ENCODE data around the gene PAPLN. TPM values are rescaled to one million over a fixed set of nuclear protein-coding genes. Genes with fewer than 3 reads are reported as not detected.

The PAPLN gene
- total and polyA plus RNA-seq, 2 experiments from 2014 or later = 2.8 to 13.2 TPM

- TF ChIP-seq, protein P1, sequence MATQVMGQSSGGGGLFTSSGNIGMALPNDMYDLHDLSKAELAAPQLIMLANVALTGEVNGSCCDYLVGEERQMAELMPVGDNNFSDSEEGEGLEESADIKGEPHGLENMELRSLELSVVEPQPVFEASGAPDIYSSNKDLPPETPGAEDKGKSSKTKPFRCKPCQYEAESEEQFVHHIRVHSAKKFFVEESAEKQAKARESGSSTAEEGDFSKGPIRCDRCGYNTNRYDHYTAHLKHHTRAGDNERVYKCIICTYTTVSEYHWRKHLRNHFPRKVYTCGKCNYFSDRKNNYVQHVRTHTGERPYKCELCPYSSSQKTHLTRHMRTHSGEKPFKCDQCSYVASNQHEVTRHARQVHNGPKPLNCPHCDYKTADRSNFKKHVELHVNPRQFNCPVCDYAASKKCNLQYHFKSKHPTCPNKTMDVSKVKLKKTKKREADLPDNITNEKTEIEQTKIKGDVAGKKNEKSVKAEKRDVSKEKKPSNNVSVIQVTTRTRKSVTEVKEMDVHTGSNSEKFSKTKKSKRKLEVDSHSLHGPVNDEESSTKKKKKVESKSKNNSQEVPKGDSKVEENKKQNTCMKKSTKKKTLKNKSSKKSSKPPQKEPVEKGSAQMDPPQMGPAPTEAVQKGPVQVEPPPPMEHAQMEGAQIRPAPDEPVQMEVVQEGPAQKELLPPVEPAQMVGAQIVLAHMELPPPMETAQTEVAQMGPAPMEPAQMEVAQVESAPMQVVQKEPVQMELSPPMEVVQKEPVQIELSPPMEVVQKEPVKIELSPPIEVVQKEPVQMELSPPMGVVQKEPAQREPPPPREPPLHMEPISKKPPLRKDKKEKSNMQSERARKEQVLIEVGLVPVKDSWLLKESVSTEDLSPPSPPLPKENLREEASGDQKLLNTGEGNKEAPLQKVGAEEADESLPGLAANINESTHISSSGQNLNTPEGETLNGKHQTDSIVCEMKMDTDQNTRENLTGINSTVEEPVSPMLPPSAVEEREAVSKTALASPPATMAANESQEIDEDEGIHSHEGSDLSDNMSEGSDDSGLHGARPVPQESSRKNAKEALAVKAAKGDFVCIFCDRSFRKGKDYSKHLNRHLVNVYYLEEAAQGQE (IDR thresholded peaks at IDR 0.05; ENCODE audit: unreplicated experiment) = no peak
- no peak for TF ChIP-seq JUNB (IDR thresholded peaks at IDR 0.05; ENCODE audit: unreplicated experiment)
Measured at GRCh38 chr14:73255693-73256225, 18.5 kb downstream of the PAPLN start (continued).

GRCh38 chr14:73258076-73258475, 20.8 kb downstream of the PAPLN start:
- Mint-ChIP-seq H3K36me3 (ENCODE audit: low read depth) (no peaks in the 10 kb centered on the region; the same call in 2 of the 3 replicates), H3K27ac (no peak overlapping the region), H3K4me3 (no peak overlapping the region), H3K27me3 (ENCODE audit: insufficient read depth, low read depth, poor library complexity) (peaks cover 10% of the 10 kb centered on the region), H3K9me3 (no peaks in the 10 kb centered on the region), H3K4me1 (no peaks in the 10 kb centered on the region)
- TF ChIP-seq, protein P1 (IDR thresholded peaks at IDR 0.05; ENCODE audit: unreplicated experiment) = no peak
- TF ChIP-seq ZNF331 (CRISPR knock-in tag; IDR thresholded peaks at IDR 0.05; ENCODE audit: low read depth) = no peak
- TF ChIP-seq, protein P2, sequence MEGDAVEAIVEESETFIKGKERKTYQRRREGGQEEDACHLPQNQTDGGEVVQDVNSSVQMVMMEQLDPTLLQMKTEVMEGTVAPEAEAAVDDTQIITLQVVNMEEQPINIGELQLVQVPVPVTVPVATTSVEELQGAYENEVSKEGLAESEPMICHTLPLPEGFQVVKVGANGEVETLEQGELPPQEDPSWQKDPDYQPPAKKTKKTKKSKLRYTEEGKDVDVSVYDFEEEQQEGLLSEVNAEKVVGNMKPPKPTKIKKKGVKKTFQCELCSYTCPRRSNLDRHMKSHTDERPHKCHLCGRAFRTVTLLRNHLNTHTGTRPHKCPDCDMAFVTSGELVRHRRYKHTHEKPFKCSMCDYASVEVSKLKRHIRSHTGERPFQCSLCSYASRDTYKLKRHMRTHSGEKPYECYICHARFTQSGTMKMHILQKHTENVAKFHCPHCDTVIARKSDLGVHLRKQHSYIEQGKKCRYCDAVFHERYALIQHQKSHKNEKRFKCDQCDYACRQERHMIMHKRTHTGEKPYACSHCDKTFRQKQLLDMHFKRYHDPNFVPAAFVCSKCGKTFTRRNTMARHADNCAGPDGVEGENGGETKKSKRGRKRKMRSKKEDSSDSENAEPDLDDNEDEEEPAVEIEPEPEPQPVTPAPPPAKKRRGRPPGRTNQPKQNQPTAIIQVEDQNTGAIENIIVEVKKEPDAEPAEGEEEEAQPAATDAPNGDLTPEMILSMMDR (conservative IDR thresholded peaks at IDR 0.05; ENCODE audit: low read depth in 2 of 2) = no peak
- no peak for TF ChIP-seq ETS1 (IDR thresholded peaks at IDR 0.05)
- ATAC-seq (no peak), DNase-seq (ENCODE audit: low spot score) (no peak)
- H3K36me3 ChIP-seq (ENCODE audit: insufficient read depth) = no peaks in the 10 kb centered on the region
- no peaks in the 10 kb centered on the region for H3K27me3 ChIP-seq (ENCODE audit: insufficient read depth)
- no peak overlapping the region for H3K27ac ChIP-seq (ENCODE audit: low read depth)
- H3K4me2 ChIP-seq = no peak overlapping the region
- H2AFZ ChIP-seq = no peak overlapping the region
- no peaks in the 10 kb centered on the region for H3K9me2 ChIP-seq (ENCODE audit: insufficient read depth)
- no peaks in the 10 kb centered on the region for H3F3A ChIP-seq (replicated peaks; ENCODE audit: low read depth)
- no peaks in the 10 kb centered on the region for H4K20me1 ChIP-seq (replicated peaks; ENCODE audit: insufficient read depth)
- no peaks in the 10 kb centered on the region for H3K79me2 ChIP-seq (replicated peaks; ENCODE audit: insufficient read depth)
- no peaks in the 10 kb centered on the region for H3K4me1 ChIP-seq (ENCODE audit: insufficient read depth)
- no peak overlapping the region for H3K4me3 ChIP-seq

Data from GM23338 (cell line).